OCI-M1 (cell line): ENCODE results near the gene FN1.
A peak's percentile ranks its signal among the peaks of the same experiment; 100 is the strongest.

ENCODE experiments used
- DNase-seq: peaks from one replicate; lab custom pipeline; 2025; lab: John Stamatoyannopoulos, UW

Gene FN1

DNA sequence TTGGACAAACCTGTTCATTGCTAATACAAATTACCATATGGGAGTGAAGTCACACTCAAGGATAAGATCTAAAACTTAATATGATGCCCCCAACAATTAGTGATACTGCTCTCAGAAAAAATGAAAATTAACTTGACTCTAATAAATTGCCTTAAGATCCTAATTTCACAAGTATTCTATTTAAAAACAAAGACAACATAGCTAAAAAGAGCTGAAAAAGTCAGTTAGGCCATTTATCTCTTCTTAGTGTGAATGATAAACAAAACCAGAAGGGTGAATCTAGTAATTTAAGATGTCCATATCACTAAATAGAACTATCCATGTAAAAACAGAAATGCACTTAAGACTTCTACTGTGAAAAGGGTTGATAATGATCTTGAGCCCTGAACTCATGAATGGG is 53.4 kb downstream of the FN1 start:
- DNase-seq = no peak

DNA sequence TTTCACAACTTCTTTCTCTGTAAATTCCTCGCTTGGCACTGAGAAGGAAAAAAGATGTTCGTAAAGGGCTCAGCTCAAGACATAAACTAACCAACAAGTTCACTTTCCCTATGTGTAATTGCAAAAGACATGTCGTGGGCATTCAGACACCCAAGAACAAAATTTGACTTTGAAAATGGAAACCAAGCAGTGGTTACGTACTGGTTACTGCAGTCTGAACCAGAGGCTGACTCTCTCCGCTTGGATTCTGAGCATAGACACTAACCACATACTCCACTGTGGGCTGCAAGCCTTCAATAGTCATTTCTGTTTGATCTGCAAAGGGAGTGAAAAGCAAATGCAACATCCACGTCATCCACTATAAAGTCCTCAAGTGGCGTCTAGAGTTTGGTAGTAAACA is 53.9 kb downstream of the FN1 start:
- DNase-seq = no peak

DNA sequence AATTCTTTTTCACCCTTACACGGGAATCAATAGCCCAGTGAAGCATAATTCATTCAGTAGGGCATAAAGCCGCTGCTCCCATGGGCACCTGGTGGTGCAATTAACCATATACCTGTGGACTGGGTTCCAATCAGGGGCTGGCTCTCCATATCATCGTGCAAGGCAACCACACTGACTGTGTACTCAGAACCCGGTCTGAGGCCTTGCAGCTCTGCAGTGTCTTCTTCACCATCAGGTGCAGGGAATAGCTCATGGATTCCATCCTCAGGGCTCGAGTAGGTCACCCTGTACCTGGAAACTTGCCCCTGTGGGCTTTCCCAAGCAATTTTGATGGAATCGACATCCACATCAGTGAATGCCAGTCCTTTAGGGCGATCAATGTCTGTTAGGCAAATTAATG is 55.2 kb downstream of the FN1 start:
- no peak for DNase-seq

DNA sequence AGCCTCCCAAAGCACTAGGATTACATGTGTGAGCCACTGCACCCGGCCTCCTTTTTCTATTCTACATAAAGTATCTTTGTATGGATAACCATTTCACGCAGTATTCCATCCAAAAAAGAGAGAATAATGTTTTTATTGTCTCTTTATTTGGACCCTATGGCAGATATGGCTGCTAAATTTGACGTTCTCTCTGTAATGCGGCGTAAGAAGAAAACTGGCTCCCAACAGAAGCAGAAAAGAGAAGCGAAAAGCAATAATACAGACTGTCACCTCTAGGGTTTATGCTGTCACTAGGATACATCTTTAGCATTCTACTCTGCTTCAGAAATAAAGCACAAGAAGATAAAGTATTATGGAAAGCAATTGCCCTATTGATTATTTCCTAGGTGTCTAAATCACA is 55.9 kb downstream of the FN1 start:
- DNase-seq = no peak

DNA sequence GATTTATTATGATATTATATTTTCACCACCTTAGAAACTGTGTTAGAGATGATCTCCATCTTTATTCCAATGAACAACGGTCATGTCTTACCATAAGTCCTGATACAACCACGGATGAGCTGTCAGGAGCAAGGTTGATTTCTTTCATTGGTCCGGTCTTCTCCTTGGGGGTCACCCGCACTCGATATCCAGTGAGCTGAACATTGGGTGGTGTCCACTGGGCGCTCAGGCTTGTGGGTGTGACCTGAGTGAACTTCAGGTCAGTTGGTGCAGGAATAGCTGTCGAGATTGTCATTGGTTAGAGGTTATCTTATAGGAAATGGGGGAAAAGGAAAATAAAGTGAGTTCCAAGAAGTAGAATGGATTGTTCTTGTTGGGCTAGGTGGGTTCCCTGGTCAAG is 56.8 kb downstream of the FN1 start:
- no peak for DNase-seq

DNA sequence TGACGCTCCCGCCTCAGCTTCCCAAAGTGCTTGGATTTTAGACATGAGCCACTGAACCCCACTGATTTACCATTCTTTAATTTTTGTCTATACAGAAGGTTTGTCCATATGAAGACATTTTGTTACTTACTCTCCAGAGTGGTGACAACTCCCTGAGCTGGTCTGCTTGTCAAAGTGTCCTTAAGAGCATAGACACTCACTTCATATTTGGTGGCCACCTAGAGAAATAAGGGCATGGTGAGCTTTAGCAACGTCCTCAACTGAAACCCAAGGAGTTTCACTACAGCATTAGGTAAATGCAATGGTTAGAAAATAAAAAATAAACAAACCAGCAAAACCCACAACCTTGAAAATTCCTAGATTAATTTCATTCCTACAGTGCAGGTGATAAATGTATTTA is 57.8 kb downstream of the FN1 start:
- no peak for DNase-seq

DNA sequence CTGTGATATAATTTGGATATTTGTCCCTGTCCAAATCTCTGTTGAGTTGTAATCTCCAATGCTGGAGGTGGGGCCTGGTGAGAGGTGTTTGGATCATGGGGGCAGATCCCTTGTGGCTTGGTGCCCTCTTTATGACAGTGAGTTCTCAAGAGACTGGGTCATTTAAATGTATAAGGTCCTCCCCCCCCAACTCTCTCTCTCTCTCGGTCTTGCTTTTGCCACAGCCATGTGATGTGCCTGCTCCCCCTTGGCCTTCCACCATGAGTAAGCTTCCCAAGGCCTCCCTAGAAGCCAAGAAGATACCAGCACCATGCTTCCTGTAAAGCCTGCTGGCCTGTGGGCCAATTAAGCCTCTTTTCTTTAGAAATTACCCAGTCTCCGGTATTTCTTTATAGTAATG is 58.6 kb downstream of the FN1 start:
- no peak for DNase-seq

DNA sequence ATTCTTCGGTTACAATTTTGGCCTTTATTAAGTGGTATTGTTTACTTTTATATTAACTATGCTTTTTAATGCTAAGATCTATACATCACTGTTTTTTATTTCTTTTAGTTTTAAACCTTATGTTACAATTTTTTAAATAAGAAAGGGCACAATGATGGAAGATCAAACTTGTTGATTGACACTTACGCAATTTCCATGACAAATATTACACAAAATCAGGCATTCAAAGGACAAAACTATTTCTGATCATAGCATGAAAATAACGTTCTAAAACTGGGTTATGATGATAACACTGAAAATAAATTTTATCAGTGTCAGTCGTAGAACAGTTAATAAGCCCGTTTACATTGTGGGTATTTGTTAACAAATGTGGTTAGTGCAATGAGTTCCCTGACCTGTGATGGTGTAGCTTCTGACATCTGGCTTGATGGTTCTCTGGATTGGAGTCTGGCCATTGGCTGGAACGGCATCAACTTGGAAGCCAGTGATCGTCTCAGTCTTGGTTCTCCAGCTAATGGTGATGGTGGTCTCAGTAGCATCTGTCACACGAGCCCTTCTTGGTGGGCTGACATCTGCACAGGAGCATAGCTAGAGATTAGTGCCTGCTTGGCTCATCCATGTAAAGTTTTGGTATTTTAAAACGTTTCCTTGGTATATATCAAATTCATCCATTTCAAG is 59.6 kb downstream of the FN1 start:
- DNase-seq = no peak

DNA sequence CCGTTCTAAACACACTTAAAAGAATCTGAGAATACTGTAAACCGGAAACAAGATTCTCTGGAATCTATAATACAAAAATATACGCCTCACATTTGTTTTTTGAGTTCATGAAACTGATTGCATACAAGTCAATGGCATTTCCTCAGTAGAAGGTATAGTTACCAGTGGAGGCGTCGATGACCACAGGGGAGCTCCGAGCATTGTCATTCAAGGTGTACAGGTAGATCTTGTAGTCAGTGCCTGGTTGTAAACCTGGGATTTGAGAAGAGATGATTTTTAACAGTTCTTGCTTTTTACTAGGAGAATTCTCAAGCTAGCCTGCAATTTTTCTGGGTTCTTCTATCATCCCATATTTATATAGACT is 60.4 kb downstream of the FN1 start:
- DNase-seq = no peak

DNA sequence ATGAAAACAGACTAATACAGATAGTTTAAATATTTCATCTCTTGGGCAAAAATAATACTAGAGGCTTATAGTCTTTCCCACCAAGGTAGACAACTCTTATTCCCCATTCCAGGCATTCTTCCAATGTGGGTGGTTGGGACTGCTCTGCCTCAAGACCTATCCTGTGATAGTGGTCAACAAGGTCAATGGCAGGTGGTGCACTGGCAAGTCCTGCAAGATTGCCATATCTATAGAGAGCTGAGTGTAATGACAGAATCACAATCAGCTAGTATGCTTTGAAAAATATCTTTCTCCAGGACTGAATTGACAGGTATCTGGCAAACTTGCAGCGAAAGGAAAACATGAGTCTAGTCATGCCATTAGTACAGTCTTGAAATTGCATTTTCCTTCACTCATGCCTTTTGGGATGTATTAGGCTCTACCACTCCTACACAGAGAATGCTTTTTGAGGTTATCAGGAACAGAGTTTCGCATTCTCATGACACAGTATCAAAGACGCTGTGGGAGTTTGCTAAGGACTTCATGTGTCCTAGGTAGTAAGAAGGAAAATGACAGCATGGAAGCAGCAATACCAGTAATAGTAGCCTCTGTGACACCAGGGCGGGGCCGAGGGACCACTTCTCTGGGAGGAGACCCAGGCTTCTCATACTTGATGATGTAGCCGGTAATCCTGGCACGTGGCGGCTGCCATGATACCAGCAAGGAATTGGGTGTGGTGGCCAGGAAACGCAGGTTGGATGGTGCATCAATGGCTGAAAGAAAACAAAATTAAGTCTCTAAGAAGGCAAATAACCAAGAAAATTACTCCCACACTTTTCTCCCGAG is 61.0 kb downstream of the FN1 start:
- DNase-seq = no peak

DNA sequence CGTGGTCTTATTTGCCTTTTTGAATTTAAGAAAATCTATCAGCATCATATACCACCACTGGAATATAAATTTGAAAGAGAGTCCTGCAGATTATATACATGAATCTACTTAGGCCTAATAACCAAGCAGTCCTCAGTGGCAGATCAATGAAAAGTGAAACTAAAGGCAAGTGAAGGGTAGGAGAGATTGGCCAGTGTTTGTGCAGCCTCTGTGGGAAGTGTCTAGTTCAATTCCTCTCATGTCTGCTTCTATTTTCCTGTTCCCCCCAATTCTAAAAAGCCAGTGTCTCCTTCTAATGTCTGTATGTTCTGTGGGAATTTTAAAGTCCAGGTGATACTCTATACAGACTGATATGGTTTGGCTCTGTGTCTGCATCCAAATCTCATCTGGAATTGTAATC is 61.9 kb downstream of the FN1 start:
- no peak for DNase-seq

DNA sequence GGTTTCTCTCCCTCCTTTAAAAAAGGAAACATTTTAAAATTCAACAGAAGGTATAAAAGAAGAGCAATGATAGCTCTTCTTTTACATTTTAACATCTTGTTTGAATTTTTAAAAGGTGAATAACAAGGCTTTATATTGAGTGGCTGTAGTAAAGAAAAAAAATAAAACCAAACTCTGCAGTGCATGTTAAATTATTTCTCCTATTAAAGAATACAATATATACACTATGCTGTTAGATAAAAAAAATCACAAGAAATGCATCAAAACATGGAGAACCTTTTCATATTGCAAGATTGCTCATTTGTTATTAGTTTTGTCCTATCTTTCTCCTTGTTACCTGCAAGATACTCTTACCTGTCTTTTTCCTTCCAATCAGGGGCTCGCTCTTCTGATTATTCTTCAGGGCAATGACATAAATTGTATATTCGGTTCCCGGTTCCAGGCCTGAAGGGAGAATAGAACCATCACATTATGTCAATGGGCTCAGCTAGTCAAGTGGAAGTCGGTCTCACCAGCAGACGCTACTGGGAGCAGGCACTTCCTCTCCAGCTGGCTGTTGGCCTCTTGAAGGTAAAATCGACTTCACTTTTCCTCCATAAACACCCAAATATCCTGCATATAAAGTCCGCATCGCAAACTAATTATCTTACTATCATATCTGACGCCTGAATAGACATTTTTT is 62.8 kb downstream of the FN1 start:
- DNase-seq = no peak

DNA sequence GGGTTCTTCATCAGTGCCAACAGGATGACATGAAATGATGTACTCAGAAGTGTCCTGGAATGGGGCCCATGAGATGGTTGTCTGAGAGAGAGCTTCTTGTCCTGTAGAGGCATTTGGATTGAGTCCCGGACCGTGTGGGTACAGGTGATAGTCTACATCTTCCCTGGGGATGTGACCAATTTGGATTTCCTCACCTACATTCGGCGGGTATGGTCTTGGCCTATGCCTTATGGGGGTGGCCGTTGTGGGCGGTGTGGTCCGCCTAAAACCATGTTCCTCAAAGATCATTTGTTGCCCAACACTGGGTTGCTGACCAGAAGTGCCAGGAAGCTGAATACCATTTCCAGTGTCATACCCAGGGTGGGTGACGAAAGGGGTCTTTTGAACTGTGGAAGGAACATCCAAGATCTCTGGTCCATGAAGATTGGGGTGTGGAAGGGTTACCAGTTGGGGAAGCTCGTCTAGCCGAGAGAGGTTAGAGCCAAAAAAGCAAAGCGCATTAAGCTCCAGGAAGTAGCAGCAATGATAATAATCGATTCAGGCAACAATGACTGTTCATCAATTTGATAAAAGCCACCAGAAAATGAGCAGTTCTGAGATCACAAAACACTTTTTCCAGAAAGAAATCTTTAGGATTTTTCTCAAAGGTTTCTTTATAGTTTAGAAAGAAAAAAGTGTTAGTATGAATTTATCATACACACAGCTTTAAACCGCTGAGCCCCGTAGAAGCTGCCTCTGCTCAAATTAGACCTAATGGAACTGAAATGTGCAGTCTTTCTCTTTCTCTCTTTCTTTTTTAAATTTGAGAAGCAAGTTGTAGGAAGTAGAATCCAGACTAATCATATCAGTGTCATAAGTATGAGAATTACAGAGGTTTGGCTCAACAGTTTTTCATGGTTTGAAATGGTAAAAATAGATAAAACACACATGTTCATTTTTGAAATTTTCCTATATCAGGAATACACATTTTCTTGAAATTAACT is 63.7 kb downstream of the FN1 start:
- DNase-seq = no peak

DNA sequence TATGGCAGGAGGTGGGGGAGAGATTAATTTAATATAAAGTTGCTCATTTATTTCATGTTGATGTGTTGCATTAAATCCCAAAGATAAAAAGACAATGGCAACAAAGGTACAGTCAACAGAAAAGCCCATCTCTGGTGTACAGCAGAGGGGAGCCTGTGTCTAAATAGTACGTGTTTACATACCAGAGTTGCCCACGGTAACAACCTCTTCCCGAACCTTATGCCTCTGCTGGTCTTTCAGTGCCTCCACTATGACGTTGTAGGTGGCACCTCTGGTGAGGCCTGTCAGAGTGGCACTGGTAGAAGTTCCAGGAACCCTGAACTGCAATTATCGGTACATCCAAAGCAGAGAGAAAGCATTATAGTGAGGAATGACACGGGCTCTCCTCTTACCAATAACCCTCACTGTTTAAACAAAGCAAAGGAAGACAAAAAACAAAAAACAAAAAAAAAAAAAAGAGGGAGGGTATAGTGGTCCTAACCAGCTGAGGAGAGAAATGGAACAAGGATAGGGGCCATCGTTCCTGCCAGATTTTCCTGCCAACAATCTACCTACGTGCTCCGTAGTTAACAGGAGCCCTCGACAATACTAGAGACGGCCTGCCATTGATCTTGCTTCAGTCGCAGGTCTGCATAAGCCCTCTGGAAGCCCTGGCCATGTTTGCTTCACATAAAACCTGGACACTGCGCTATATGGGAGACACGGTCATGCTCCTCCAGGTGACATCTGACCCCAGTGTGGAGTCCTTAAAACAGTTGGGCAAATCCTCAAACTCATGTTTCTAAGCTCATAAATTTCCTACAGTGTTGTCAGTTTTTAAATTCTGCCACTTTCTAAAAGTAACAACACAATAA is 65.5 kb downstream of the FN1 start:
- DNase-seq = no peak

DNA sequence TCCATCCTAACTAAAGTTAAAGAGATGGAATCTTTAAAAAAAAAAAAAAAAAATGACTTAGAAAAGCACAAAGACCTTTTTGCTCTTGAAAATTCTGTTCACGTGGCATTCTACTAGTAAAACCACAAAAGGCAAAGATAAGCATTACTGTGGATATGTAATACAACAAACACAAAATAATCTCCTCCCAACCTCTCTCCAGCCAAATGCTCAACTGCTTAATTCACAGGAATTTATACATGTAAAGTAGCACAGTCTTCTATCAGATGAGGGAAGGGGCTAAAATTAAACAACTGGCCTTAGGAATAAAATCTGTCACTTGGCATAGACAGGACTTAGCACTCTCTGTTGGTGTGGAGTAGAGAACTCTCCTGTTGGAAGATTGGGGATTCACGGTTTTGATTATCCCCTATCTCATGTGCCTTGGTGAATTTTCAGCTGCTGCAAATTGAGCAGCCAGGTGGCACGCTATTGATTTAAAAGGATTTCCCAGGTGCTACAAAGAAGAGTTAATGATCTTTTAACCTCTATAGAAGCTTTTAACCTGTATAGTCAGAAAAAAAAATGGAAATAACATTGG is 66.6 kb downstream of the FN1 start:
- peak; percentile 54 for DNase-seq

DNA sequence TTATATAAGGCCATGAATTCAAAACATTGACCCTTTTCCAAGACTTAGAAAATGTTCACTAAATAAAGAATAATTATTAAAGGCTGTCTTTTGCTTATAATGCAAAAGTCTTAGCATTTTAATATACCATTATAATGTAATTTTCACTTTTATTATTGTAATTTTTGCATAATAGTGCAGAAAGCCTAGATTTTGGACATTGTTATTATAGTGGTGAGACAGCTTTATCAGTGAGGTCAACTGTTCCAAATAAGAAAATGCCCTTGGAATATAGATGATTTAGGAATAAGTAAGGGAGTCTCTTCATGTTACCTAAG is 67.4 kb downstream of the FN1 start:
- no peak for DNase-seq

DNA sequence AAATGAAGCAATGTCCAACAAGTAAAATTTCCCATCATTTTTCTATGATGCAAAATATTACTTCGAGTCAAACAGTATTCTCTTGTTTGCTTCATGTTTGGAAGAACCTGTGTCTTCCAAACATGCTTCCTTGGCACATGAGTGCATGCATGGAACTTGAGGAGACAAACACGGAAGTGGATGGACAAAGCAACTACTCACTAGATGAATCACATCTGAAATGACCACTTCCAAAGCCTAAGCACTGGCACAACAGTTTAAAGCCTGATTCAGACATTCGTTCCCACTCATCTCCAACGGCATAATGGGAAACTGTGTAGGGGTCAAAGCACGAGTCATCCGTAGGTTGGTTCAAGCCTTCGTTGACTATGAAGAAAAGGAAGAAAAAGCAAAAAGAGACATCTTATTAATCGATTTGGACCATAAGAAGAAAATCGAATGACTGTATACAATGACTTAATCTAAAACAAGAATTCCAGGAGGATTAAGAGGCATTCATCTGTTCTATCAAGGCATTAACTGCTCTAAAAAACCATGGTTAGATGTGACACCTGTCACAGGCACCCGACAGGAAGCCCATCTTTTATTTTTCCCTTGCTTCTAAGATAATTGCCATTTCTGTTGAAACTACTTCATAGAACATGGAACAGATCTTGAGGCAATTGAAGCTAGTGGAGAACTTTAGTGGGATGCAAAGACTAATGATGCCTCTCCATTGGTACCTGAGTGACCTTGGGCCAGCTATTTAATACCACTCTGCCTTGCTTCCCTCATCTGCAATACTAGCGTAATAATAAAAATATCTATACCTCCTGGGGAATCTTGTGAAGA is 68.0 kb downstream of the FN1 start:
- no peak for DNase-seq

DNA sequence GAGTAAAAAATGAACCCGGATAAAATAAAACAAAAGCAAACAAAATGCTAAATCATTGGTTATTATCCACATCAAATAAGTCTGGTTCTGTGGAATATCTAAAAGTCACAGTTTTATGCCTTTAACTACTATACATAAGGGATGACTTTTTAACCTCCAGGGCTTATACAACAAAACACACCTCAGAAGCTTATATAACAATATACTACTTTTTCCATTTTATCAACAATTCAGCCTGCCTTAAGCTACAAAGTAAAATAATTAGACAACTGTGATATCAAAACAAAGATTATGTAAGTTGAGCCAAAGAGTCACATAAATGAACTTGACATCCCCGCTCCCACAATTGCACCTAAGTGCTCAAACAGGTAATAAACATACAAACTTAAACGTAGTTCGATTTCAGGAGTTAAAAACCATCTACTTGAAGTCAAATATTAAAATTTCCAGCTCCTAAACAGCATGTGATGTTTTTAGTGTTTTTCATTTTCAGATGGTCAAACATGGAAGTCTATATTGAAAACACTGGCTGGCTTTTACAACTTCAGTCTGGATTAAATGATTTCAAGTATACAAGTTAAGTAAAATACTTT is 69.3 kb downstream of the FN1 start:
- no peak for DNase-seq

DNA sequence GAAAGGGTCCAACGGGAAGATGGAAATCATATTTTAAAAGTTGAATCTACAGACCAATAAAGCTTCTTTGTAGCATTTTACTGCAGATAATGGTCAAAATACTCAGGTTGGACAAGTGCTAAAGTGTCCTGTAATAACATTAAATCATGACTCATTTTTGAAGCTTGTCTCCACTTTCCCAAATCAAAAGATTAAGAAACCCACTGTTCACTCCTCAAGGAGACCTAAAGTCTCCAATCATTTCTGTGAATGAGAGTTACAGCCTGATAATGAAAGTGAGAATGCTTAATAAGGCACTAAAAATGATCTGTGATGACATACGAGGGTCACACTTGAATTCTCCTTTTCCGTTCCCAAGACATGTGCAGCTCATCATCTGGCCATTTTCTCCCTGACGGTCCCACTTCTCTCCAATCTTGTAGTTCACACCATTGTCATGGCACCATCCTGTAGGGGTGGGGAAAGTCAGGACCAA is 70.6 kb downstream of the FN1 start:
- DNase-seq = no peak
